T-helper 2 cell treated with Interferon-gamma antibody and Interleukin-4, amounts not matched to agents 5 μg/mL and 100 μg/mL, for 36 hours (primary cell): Measurements from ENCODE around the gene VPS9D1.
"Not testable (repeated sequence)": the region's sequence is repeated elsewhere in the genome, so short reads cannot be mapped to it uniquely, and the experiment has no call there.

Experiments
- DNase-seq: peaks from one replicate; pipeline ENCODE4 v3.0.0; 2021; ENCODE audit warnings: low spot score
- H3K27ac Mint-ChIP-seq: one replicate; pipeline ENCODE4 v1.8.0; 2021; ENCODE audit warnings: mild to moderate bottlenecking, mixed read lengths
- H3K27me3 Mint-ChIP-seq: one replicate; pipeline ENCODE4 v1.8.0; 2021; ENCODE audit warnings: low read depth, mixed read lengths
- H3K36me3 Mint-ChIP-seq: one replicate; pipeline ENCODE4 v1.8.0; 2021; ENCODE audit warnings: low read depth, mixed read lengths
- H3K4me1 Mint-ChIP-seq: one replicate; pipeline ENCODE4 v1.8.0; 2021; ENCODE audit warnings: low read depth, mixed read lengths
- H3K4me3 Mint-ChIP-seq: one replicate; pipeline ENCODE4 v1.8.0; 2022; ENCODE audit warnings: mild to moderate bottlenecking, moderate library complexity, mixed read lengths
- H3K9me3 Mint-ChIP-seq: one replicate; pipeline ENCODE4 v1.8.0; 2021; ENCODE audit warnings: mixed read lengths

Gene VPS9D1

GRCh38 chr16:89664238-89664637 lies 56.5 kb downstream of the VPS9D1 start:
- H3K27ac Mint-ChIP-seq, H3K4me3 Mint-ChIP-seq, H3K4me1 Mint-ChIP-seq, H3K27me3 Mint-ChIP-seq, DNase-seq, H3K9me3 Mint-ChIP-seq: not testable (repeated sequence)
- H3K36me3 Mint-ChIP-seq = peaks cover 49% of the 10 kb centered on the region

- H3K36me3 Mint-ChIP-seq = peaks cover 52% of the 10 kb centered on the region
- no peaks in the 10 kb centered on the region for H3K27me3 Mint-ChIP-seq
- peaks cover 20% of the 10 kb centered on the region for H3K4me1 Mint-ChIP-seq
- H3K27ac Mint-ChIP-seq = no peak overlapping the region
- peak overlapping the region; percentile 27 for H3K4me3 Mint-ChIP-seq
- DNase-seq = no peak
- no peaks in the 10 kb centered on the region for H3K9me3 Mint-ChIP-seq
Measured at GRCh38 chr16:89661215-89661614, 59.5 kb downstream of the VPS9D1 start.

- Mint-ChIP-seq H3K27ac (no peak overlapping the region), H3K4me1 (peaks cover 26% of the 10 kb centered on the region), H3K36me3 (peaks cover 47% of the 10 kb centered on the region), H3K9me3 (no peaks in the 10 kb centered on the region), H3K27me3 (no peaks in the 10 kb centered on the region), H3K4me3 (no peak overlapping the region)
- no peak for DNase-seq
Measured at GRCh38 chr16:89660146-89660545, 60.6 kb downstream of the VPS9D1 start.

GRCh38 chr16:89658221-89658879 lies 62.3 kb downstream of the VPS9D1 start:
- H3K27me3 Mint-ChIP-seq = no peaks in the 10 kb centered on the region
- H3K9me3 Mint-ChIP-seq = no peaks in the 10 kb centered on the region
- peaks cover 46% of the 10 kb centered on the region for H3K36me3 Mint-ChIP-seq
- peaks cover 30% of the 10 kb centered on the region for H3K4me1 Mint-ChIP-seq
- peak overlapping the region; percentile 88 for H3K27ac Mint-ChIP-seq
- peak overlapping the region; percentile 87 for H3K4me3 Mint-ChIP-seq
- no peak for DNase-seq

- H3K4me1 Mint-ChIP-seq = peaks cover 30% of the 10 kb centered on the region
- H3K36me3 Mint-ChIP-seq = peaks cover 44% of the 10 kb centered on the region
- peak; percentile 91 for DNase-seq
- H3K27me3 Mint-ChIP-seq = no peaks in the 10 kb centered on the region
- H3K4me3 Mint-ChIP-seq = peak within 1 kb of the TSS; percentile 87
- peak within 1 kb of the TSS; percentile 88 for H3K27ac Mint-ChIP-seq
- H3K9me3 Mint-ChIP-seq = no peaks in the 10 kb centered on the region
Measured at GRCh38 chr16:89657442-89658220, 63.1 kb downstream of the VPS9D1 start, which contains the start of the genes CHMP1A and SPATA33. Gene CHMP1A, minus strand, starts transcription at chr16:89657708. Its CDS starts 120 bp downstream, at chr16:89657588. Gene SPATA33, plus strand, starts transcription at chr16:89657836. Its CDS starts 76 bp downstream, at chr16:89657912.
